HG03039 (cell line): ENCODE data around the gene PLEKHO2.

ENCODE experiments used
- ATAC-seq: cut with Tn5 transposase; IDR thresholded peaks from one replicate; pipeline ENCODE4 v1.9.1; 2021; ENCODE audit warnings: mild to moderate bottlenecking, moderate library complexity; ENCODE audit not compliant: unreplicated experiment

The PLEKHO2 gene

GRCh38 chr15:64911311-64912186 lies 69.8 kb downstream of the PLEKHO2 start, which contains the start of gene ANKDD1A:
Gene ANKDD1A (plus strand): TSS chr15:64911902. CDS start chr15:64911931, 29 bp downstream.
- peak; percentile 58 for ATAC-seq

- no peak for ATAC-seq
Observed at GRCh38 chr15:64912379-64913325, 70.9 kb downstream of the PLEKHO2 start.

GRCh38 chr15:64915518-64916227 lies 74.0 kb downstream of the PLEKHO2 start:
- ATAC-seq = no peak

- ATAC-seq = no peak
Observed at GRCh38 chr15:64916365-64916764, 74.7 kb downstream of the PLEKHO2 start.

- ATAC-seq = no peak
Observed at GRCh38 chr15:64917211-64917610, 75.5 kb downstream of the PLEKHO2 start.
